ENCODE results near the gene MDM1. TPM values are rescaled to one million over a fixed set of nuclear protein-coding genes. Genes with fewer than 3 reads are reported as not detected.

MDM1 gene
- total RNA-seq, 2 donors from 2014 or later = 12.4 to 18.9 TPM

GRCh38 chr12:68358532-68359485, 26.6 kb upstream of the MDM1 start:
- TF ChIP-seq POLR2AphosphoS5 (IDR thresholded peaks at IDR 0.05) = peak; percentile 58
- TF ChIP-seq CTCF (IDR thresholded peaks at IDR 0.05) = peak; percentile 35 to 81 (median 66)
- TF ChIP-seq POLR2A (IDR thresholded peaks at IDR 0.05) = no peak
- Histone ChIP-seq H3K27me3 (replicated peaks; ENCODE audit: insufficient read depth) (no peaks in the 10 kb centered on the region), H3K27ac (no peak overlapping the region), H3K9me3 (no peaks in the 10 kb centered on the region), H3K36me3 (no peaks in the 10 kb centered on the region), H3K4me1 (replicated peaks) (no peaks in the 10 kb centered on the region), H3K4me3 (no peak overlapping the region)
- 36% methylated on average over 10 of the region's 10 CpGs for WGBS
- intact Hi-C loops (cut with DNase I) = loop anchor here (5.0 kb wide), 1 partner anchor 328 kb away; the partner anchor contains the start of gene NUP107
- peak; percentile 69 for DNase-seq (ENCODE audit: low spot score)

- no peak for DNase-seq (ENCODE audit: low spot score)
- H3K9me3 ChIP-seq = no peaks in the 10 kb centered on the region
- no peaks in the 10 kb centered on the region for H3K36me3 ChIP-seq
- 68% methylated on average over 1 of the region's 1 CpG for WGBS
- no peak overlapping the region for H3K27ac ChIP-seq
- H3K4me3 ChIP-seq = no peak overlapping the region
- no peaks in the 10 kb centered on the region for H3K27me3 ChIP-seq (replicated peaks; ENCODE audit: insufficient read depth)
- no peaks in the 10 kb centered on the region for H3K4me1 ChIP-seq (replicated peaks)
- TF ChIP-seq POLR2A (IDR thresholded peaks at IDR 0.05) (no peak), POLR2AphosphoS5 (IDR thresholded peaks at IDR 0.05) (no peak), CTCF (IDR thresholded peaks at IDR 0.05) (no peak)
- intact Hi-C loops (cut with DNase I) = loop anchor here (5.0 kb wide), 1 partner anchor 330 kb away; the partner anchor contains the start of gene NUP107
Observed at GRCh38 chr12:68356986-68357385, 24.8 kb upstream of the MDM1 start.

GRCh38 chr12:68356060-68356695, 24.0 kb upstream of the MDM1 start:
- DNase-seq (ENCODE audit: low spot score) = no peak
- no peaks in the 10 kb centered on the region for H3K9me3 ChIP-seq
- no peak overlapping the region for H3K4me3 ChIP-seq
- H3K27me3 ChIP-seq (replicated peaks; ENCODE audit: insufficient read depth) = no peaks in the 10 kb centered on the region
- no peaks in the 10 kb centered on the region for H3K4me1 ChIP-seq (replicated peaks)
- intact Hi-C loops (cut with DNase I) = loop anchor here (5.0 kb wide), 1 partner anchor 331 kb away; the partner anchor contains the start of gene NUP107
- H3K36me3 ChIP-seq = no peaks in the 10 kb centered on the region
- H3K27ac ChIP-seq = no peak overlapping the region
- TF ChIP-seq POLR2A (IDR thresholded peaks at IDR 0.05) (no peak), POLR2AphosphoS5 (IDR thresholded peaks at IDR 0.05) (no peak)

GRCh38 chr12:68354977-68355541, 22.9 kb upstream of the MDM1 start:
- H3K36me3 ChIP-seq = no peaks in the 10 kb centered on the region
- H3K9me3 ChIP-seq = no peaks in the 10 kb centered on the region
- WGBS = 59% methylated on average over 4 of the region's 4 CpGs
- no peak for TF ChIP-seq POLR2A (IDR thresholded peaks at IDR 0.05)
- no peak for TF ChIP-seq POLR2AphosphoS5 (IDR thresholded peaks at IDR 0.05)
- DNase-seq (ENCODE audit: low spot score) = no peak
- H3K27ac ChIP-seq = no peak overlapping the region
- H3K4me1 ChIP-seq (replicated peaks) = no peaks in the 10 kb centered on the region
- intact Hi-C loops (cut with DNase I) = loop anchor here (5.0 kb wide), 1 partner anchor 332 kb away; the partner anchor contains the start of gene NUP107
- H3K4me3 ChIP-seq = no peak overlapping the region
- H3K27me3 ChIP-seq (replicated peaks; ENCODE audit: insufficient read depth) = no peaks in the 10 kb centered on the region

- TF ChIP-seq POLR2AphosphoS5 (IDR thresholded peaks at IDR 0.05) = no peak
- no peak for TF ChIP-seq POLR2A (IDR thresholded peaks at IDR 0.05)
- TF ChIP-seq CTCF (IDR thresholded peaks at IDR 0.05) = no peak
- 81% methylated on average over 2 of the region's 2 CpGs for WGBS
- intact Hi-C loops (cut with DNase I) = no loop called here
Observed at GRCh38 chr12:68352067-68352466, 19.9 kb upstream of the MDM1 start.

More at GRCh38 chr12:68352067-68352466, 19.9 kb upstream of the MDM1 start:
- Histone ChIP-seq H3K27me3 (replicated peaks; ENCODE audit: insufficient read depth) (peaks cover 2% of the 10 kb centered on the region), H3K27ac (no peak overlapping the region), H3K9me3 (no peaks in the 10 kb centered on the region), H3K4me1 (replicated peaks) (no peaks in the 10 kb centered on the region), H3K36me3 (no peaks in the 10 kb centered on the region), H3K4me3 (no peak overlapping the region)
- DNase-seq (ENCODE audit: low spot score) = no peak
